Urothelium cell line (cell line): Measurements from ENCODE around the gene FASTKD2.

Experiments
- DNase-seq: peaks from one replicate; pipeline ENCODE4 v3.0.0; 2011; ENCODE audit warnings: low spot score, mixed read lengths
- FAIRE-seq: peaks from 2 replicates; lab custom pipeline; 2011; peaks lifted over from hg19 to GRCh38; lab: Jason Lieb, UNC

FASTKD2 gene

DNA sequence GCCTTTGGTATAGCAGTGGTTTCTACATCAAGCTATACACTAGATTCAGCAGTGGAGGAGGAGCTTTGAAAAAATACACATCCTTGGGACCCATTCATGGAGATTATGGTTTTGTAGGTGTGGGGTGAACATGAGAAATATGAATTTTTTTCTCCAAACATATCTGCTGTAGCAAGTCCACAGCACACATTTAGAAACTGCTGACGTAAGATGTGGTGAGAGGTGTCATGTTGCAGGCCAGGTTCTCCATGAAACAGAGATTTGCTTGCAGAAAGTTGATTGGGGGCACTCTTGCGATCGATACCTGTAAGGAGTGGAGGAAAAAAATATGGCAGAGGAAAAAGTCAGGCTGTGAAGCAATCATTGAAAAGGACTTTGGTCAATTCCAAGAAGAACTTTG is 67.9 kb downstream of the FASTKD2 start:
- FAIRE-seq: no peak

GRCh38 chr2:206836722-206837121 is 71.3 kb downstream of the FASTKD2 start:
- DNase-seq: no peak
- FAIRE-seq: no peak

More for the DNA sequence above, 67.9 kb downstream of the FASTKD2 start:
- no peak for DNase-seq

DNA sequence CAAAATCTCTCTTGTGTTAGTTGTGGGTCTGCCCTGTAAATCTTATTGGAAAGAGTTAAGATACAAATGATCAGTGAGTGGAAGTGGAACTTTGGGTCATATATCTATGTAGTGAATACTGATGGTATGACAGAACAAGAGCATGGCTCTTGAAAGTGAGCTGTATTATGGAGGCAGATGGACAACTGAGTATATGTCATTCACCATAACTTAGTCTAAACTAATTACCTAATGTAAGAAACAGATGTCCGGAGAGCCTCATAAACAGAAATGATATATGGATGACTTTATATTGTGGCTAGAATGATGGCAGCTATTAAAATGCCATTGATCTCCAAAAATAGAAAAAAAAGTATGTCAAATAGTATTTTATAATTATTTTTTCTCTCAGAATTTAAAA is 72.4 kb downstream of the FASTKD2 start:
- FAIRE-seq: no peak
- no peak for DNase-seq

GRCh38 chr2:206838690-206839089 is 73.3 kb downstream of the FASTKD2 start:
- FAIRE-seq (no peak), DNase-seq (no peak)

GRCh38 chr2:206840999-206841398 is 75.6 kb downstream of the FASTKD2 start:
- FAIRE-seq (no peak), DNase-seq (no peak)
